ENCODE data around the gene UNCX. TPM values are rescaled to one million over a fixed set of nuclear protein-coding genes. Genes with fewer than 3 reads are reported as not detected.

The UNCX gene
- total and polyA plus RNA-seq, 9 of the 15 experiments (the other 6 are each of a cell fraction or from before 2014, with no cell fraction given) = not detected

GRCh38 chr7:1241603-1242255 is 9.1 kb downstream of the UNCX start (continued):
- TF ChIP-seq VEZF1 (CRISPR knock-in tag; IDR thresholded peaks at IDR 0.05) = no peak
- no peak for TF ChIP-seq ID3 (CRISPR knock-in tag; IDR thresholded peaks at IDR 0.05)
- TF ChIP-seq ID3 (tag; IDR thresholded peaks at IDR 0.05) = no peak
- no peak for TF ChIP-seq EP300 (IDR thresholded peaks at IDR 0.05; ENCODE audit: low read length)
- no peak for TF ChIP-seq YY1 (IDR thresholded peaks at IDR 0.05; ENCODE audit: borderline replicate concordance in 1 of 3, control insufficient read depth in 1 of 3, extremely low read depth in 1 of 3, insufficient read depth in 3 of 3, insufficient read length in 1 of 3, insufficient replicate concordance in 2 of 3, low read depth in 1 of 3, low read length in 2 of 3)
- no peak for TF ChIP-seq ATF4 (CRISPR knock-in tag; IDR thresholded peaks at IDR 0.05)
